Activated B cell treated with CpG ODN at 0.5 μM for 24 hours (primary cell): ENCODE measurements around the gene ANKFN1. TPM values are rescaled to one million over a fixed set of nuclear protein-coding genes. Genes with fewer than 3 reads are reported as not detected.

ENCODE experiments used
- ATAC-seq: fragments of 200-7000 bp; cut with Tn5 transposase; one replicate; pipeline ENCODE4 v1.10.0; 2021; ENCODE audit warnings: low read depth, mild to moderate bottlenecking, moderate library complexity
- CTCF ChIA-PET: fragments of 350-600 bp; sonication (Branson Sonifier 250); formaldehyde crosslinking; loops from one replicate; lab custom pipeline; 2021; ENCODE audit warnings: antibody characterized with exemption; lab: Charles Lee
- POLR2A ChIA-PET: fragments of 350-600 bp; sonication (Branson Sonifier 250); formaldehyde crosslinking; loops from one replicate; lab custom pipeline; 2021; ENCODE audit warnings: antibody characterized with exemption; lab: Charles Lee
- DNase-seq: peaks from one replicate; pipeline ENCODE4 v3.0.0; 2022
- H3K27ac Mint-ChIP-seq: one replicate; pipeline ENCODE4 v1.8.0; 2020; ENCODE audit warnings: mixed read lengths
- H3K27me3 Mint-ChIP-seq: one replicate; pipeline ENCODE4 v1.8.0; 2021; ENCODE audit warnings: mixed read lengths
- H3K36me3 Mint-ChIP-seq: one replicate; pipeline ENCODE4 v1.8.0; 2021; ENCODE audit warnings: low read depth, mixed read lengths
- H3K4me1 Mint-ChIP-seq: one replicate; pipeline ENCODE4 v1.8.0; 2021; ENCODE audit warnings: mixed read lengths
- H3K4me3 Mint-ChIP-seq: one replicate; pipeline ENCODE4 v1.8.0; 2020; ENCODE audit warnings: mild to moderate bottlenecking, mixed read lengths
- H3K9me3 Mint-ChIP-seq: one replicate; pipeline ENCODE4 v1.8.0; 2020; ENCODE audit warnings: mixed read lengths
- intact Hi-C: fragments of 100-400 bp; cut with micrococcal nuclease; formaldehyde crosslinking; loops from one replicate; pipeline ENCODE4 v1.15.1; 2024
- total RNA-seq: library from RNA; stranded (reverse); gene quantifications from 2 replicates; pipeline ENCODE4 v1.2.3, GENCODE V29; 2022
- TF ChIP-seq, protein P1 (sequence below): fragments of 200-600 bp; IDR thresholded peaks from one replicate; pipeline ENCODE4 v1.8.0; 2022; ENCODE audit warnings: antibody characterized with exemption, mild to moderate bottlenecking

ANKFN1 gene
- total RNA-seq, 1 donor from 2014 or later, result not detected

DNA sequence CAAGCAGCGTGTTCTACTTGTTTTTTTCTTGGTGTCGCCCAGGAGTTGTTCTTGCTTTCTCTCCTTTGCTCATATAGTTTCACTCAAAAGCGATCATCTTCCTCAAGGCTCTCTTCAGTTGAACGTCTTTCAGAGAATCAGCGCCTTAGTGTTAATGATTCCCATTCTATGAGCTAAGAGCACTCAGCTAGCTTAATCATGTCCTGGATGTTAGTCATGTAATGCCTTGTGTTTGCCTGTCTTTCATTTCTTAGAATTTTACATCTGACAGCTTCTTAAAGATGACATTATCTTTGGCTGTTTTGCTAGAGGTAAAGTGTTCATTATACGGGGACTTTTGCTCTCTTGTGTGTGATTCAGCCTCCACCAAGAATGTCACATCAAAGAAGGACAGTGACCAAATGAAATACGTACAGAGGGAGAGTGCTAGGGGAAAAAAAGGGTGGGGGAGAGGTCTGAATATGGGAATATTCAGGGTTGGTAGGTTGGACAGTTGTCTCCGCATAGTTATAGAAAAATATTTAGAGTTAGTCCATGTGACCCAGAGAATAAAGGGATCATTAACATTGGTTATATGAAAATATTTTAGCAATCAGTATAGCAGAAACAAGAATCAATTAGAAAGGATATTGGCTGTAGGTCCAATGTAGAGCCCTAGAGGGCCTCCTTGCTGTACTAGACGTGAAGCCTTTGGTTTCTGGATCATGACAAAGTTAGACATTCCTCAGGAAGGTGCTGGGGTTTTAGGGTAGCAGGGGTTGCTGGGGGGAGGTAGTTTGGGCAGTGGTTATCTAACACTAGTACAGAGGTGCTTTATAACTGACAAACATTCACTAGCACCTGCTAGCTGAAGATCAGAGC, 31.9 kb upstream of the ANKFN1 start:
- ChIA-PET POLR2A (no interaction called here), CTCF (no interaction called here)
- no peaks in the 10 kb centered on the region for H3K27me3 Mint-ChIP-seq
- H3K9me3 Mint-ChIP-seq, result no peaks in the 10 kb centered on the region
- DNase-seq, result no peak
- no peaks in the 10 kb centered on the region for H3K36me3 Mint-ChIP-seq
- TF ChIP-seq, protein P1, sequence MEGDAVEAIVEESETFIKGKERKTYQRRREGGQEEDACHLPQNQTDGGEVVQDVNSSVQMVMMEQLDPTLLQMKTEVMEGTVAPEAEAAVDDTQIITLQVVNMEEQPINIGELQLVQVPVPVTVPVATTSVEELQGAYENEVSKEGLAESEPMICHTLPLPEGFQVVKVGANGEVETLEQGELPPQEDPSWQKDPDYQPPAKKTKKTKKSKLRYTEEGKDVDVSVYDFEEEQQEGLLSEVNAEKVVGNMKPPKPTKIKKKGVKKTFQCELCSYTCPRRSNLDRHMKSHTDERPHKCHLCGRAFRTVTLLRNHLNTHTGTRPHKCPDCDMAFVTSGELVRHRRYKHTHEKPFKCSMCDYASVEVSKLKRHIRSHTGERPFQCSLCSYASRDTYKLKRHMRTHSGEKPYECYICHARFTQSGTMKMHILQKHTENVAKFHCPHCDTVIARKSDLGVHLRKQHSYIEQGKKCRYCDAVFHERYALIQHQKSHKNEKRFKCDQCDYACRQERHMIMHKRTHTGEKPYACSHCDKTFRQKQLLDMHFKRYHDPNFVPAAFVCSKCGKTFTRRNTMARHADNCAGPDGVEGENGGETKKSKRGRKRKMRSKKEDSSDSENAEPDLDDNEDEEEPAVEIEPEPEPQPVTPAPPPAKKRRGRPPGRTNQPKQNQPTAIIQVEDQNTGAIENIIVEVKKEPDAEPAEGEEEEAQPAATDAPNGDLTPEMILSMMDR, result no peak
- H3K4me1 Mint-ChIP-seq, result no peaks in the 10 kb centered on the region
- H3K4me3 Mint-ChIP-seq, result no peak overlapping the region
- ATAC-seq, result no peak
- H3K27ac Mint-ChIP-seq, result no peak overlapping the region
- intact Hi-C loops, result no loop called here

DNA sequence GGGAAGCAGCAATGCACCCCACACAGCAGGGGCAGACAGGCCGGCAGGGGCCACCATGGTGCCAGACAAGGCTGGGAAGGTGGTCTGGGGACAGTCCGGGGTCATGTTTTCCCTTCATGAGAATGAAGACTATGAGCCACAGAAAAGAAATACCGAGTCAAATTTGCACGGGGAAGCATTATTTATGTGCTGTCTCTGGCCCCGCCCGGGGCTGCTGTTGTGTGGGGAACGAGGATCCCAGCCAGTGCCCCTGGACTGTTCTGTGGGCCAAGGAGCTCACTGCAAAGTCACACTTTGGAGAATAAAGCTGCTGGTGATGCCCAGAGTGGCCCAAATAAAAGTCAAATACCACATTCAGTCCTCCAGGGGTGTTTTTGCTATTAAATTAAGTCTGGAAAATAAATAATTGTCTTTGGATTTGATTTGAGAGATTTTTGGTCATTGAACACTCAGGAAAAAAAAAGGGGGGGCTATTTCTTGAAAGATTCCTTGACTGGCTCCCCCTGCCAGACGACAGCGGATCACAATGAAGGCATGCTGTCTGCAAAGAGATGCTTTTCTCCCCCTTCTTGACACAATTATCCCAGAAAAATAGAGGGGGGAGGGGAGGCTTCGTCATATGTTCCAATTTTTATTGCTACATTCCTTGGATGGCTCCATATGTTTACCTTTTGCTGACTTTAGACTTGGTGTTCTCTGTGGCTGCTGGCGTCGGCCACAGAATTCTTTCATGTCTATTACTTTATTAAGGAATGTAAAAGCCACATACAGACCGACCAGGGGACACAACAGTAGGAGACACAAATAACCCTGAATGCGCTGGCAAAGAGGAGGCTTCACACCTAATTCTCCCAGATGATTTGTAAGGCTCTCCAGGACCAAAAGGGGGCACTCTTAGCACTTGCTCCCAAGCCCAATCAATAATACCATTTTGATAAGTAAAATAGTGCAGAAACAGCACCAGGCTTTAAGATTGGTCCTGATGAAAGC, 27.1 kb upstream of the ANKFN1 start:
- no peaks in the 10 kb centered on the region for H3K36me3 Mint-ChIP-seq
- ATAC-seq, result no peak
- POLR2A ChIA-PET, result no interaction called here

DNA sequence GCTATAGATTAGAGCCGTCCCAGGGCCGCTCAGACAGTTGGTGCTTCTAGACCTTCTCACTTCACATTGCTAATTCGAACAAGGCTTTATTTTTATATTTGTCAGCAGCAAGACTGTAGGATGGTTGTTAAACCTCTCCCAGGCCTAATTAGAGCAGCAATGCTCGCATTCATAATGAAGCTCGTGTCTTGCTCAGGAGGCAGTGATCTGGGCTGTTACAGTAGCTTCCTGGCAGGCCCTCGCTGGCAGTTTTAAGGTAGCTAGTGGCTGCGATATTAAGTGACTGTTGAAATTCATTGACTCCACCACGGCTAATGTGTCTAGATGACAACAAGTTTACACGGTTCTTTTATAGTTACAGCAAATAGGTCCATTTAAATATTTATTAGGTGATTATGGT, 23.2 kb upstream of the ANKFN1 start:
- POLR2A ChIA-PET, result no interaction called here
- no peak for DNase-seq
- Mint-ChIP-seq H3K4me3 (no peak overlapping the region), H3K4me1 (no peaks in the 10 kb centered on the region), H3K27ac (no peak overlapping the region), H3K36me3 (no peaks in the 10 kb centered on the region), H3K27me3 (peaks cover 2% of the 10 kb centered on the region), H3K9me3 (no peaks in the 10 kb centered on the region)
- intact Hi-C loops, result no loop called here
- CTCF ChIA-PET, result no interaction called here
- ATAC-seq, result no peak
- TF ChIP-seq, protein P1, result no peak

More for the DNA sequence above, 27.1 kb upstream of the ANKFN1 start:
- H3K27ac Mint-ChIP-seq, result no peak overlapping the region
- no peaks in the 10 kb centered on the region for H3K27me3 Mint-ChIP-seq
- CTCF ChIA-PET, result interaction anchor here (1.2 kb wide), 1 partner anchor 11 kb away, joined by 3 read pairs; no protein-coding TSS in a partner anchor
- H3K4me3 Mint-ChIP-seq, result no peak overlapping the region
- intact Hi-C loops, result no loop called here
- H3K9me3 Mint-ChIP-seq, result no peaks in the 10 kb centered on the region
- no peaks in the 10 kb centered on the region for H3K4me1 Mint-ChIP-seq
- TF ChIP-seq, protein P1, result no peak
- no peak for DNase-seq

DNA sequence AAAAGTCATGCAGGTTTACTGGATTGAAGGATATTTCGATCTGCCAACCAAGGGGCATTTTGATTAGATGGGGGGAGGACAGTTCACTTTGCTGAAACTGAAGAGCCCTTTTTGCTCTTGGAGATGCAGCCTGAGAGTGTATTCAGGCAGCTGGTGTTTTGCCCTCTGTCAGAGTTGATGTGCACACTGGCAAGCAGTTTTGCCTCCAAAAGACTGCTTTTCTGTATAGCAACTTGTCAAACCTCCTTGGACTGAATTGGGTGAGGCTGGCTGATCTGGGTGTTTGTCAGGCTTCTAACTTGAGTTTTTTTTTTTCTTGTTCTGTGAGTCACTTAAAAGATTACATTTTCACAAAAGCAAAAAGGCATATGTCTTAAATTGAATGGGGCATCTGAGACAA, 22.6 kb upstream of the ANKFN1 start:
- no peak for ATAC-seq
- Mint-ChIP-seq H3K4me3 (no peak overlapping the region), H3K27ac (no peak overlapping the region), H3K4me1 (no peaks in the 10 kb centered on the region), H3K27me3 (peaks cover 2% of the 10 kb centered on the region), H3K9me3 (no peaks in the 10 kb centered on the region), H3K36me3 (no peaks in the 10 kb centered on the region)
- TF ChIP-seq, protein P1, result no peak
- ChIA-PET POLR2A (no interaction called here), CTCF (no interaction called here)
- intact Hi-C loops, result no loop called here
- DNase-seq, result no peak

DNA sequence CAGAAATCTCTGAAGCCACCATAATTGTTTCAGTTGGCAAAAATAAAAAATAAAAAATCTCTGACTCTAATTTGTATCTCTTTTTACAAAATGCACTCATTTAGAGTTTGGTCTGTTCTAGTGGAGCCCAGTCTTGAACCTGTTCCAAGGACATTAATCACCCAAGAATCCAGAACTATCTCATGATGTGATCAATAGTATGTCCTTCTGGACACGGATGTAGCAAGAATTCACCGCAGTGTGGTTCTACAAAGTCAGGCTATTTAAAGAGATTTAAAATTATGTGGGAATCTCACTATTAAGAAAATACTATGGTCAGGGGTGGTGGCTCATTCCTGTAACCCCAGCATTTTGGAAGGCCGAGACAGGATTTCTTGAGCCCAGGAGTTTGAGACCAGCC, 21.8 kb upstream of the ANKFN1 start:
- DNase-seq, result no peak
- Mint-ChIP-seq H3K9me3 (no peaks in the 10 kb centered on the region), H3K4me3 (no peak overlapping the region), H3K4me1 (no peaks in the 10 kb centered on the region), H3K27me3 (peaks cover 2% of the 10 kb centered on the region), H3K36me3 (no peaks in the 10 kb centered on the region), H3K27ac (no peak overlapping the region)
- POLR2A ChIA-PET, result no interaction called here
- TF ChIP-seq, protein P1, result no peak
- no peak for ATAC-seq
- CTCF ChIA-PET, result no interaction called here
- intact Hi-C loops, result no loop called here
